IMR-90 (cell line): ENCODE measurements around the gene DUSP7. TPM values are rescaled to one million over a fixed set of nuclear protein-coding genes. Genes with fewer than 3 reads are reported as not detected.

Source experiments
- ATAC-seq: fragments of 200-7000 bp; cut with Tn5 transposase; 2 replicates; pipeline ENCODE4 v1.9.1; 2020; ENCODE audit warnings: low read depth, mild to moderate bottlenecking, moderate library complexity
- BruUV-seq: library from RNA; stranded (reverse); fragments of 400-500 nt; replicated peaks from 2 replicates; lab custom pipeline; 2021; lab: Mats Ljungman, UMichigan
- CTCF ChIA-PET: fragments of 300-600 bp; formaldehyde crosslinking; extraction: SDS; loops from one replicate; lab custom pipeline; 2021; ENCODE audit warnings: antibody characterized with exemption; lab: Yijun Ruan, JAX
- POLR2A ChIA-PET: fragments of 300-600 bp; sonication (Branson Sonifier 250); formaldehyde crosslinking; loops from one replicate; lab custom pipeline; 2022; ENCODE audit warnings: antibody characterized with exemption; ENCODE audit not compliant: unreplicated experiment; lab: Charles Lee
- DNase-seq: peaks from one replicate; pipeline ENCODE4 v3.0.0; 2013
- H2AFZ ChIP-seq: replicated peaks from 2 replicates; pipeline ENCODE3; 2013; ENCODE audit warnings: low read length, mild to moderate bottlenecking; ENCODE audit not compliant: poor library complexity
- H2AK5ac ChIP-seq: 2 replicates; pipeline ENCODE4 v1.6.1; 2013; ENCODE audit warnings: low read depth, low read length, inconsistent platforms
- H2AK9ac ChIP-seq: replicated peaks from 2 replicates; pipeline ENCODE3; 2013; ENCODE audit warnings: mild to moderate bottlenecking, low read depth, low read length, moderate library complexity; ENCODE audit not compliant: poor library complexity
- H2BK120ac ChIP-seq: 2 replicates; pipeline ENCODE4 v1.6.1; 2013; ENCODE audit warnings: low read depth, low read length, inconsistent platforms
- H2BK15ac ChIP-seq: 3 replicates; pipeline ENCODE4 v1.6.1; 2013; ENCODE audit warnings: low read depth, low read length, inconsistent platforms
- H2BK20ac ChIP-seq: 2 replicates; pipeline ENCODE4 v1.6.1; 2013; ENCODE audit warnings: low read depth, mild to moderate bottlenecking, inconsistent platforms, low read length, moderate library complexity
- H2BK5ac ChIP-seq: 2 replicates; pipeline ENCODE4 v1.6.1; 2013; ENCODE audit warnings: mild to moderate bottlenecking, low read depth, low read length, inconsistent platforms; ENCODE audit not compliant: poor library complexity, severe bottlenecking
- H3K14ac ChIP-seq: replicated peaks from 2 replicates; pipeline ENCODE4 v1.6.1; 2013; ENCODE audit warnings: low read depth, low read length, inconsistent platforms
- H3K18ac ChIP-seq: 2 replicates; pipeline ENCODE4 v1.6.1; 2013; ENCODE audit warnings: low read depth, low read length, control low read depth
- H3K23ac ChIP-seq: 2 replicates; pipeline ENCODE4 v1.6.1; 2013; ENCODE audit warnings: low read depth, low read length, inconsistent platforms
- H3K27ac ChIP-seq: 2 replicates; pipeline ENCODE4 v1.5.1; 2013; ENCODE audit warnings: mild to moderate bottlenecking, control low read depth, low read length; ENCODE audit not compliant: insufficient read depth
- H3K27me3 ChIP-seq: 2 replicates; pipeline ENCODE4 v1.6.1; 2013; ENCODE audit warnings: low read length; ENCODE audit not compliant: control insufficient read depth, insufficient read depth
- H3K36me3 ChIP-seq: 2 replicates; pipeline ENCODE4 v1.6.1; 2013; ENCODE audit warnings: low read length, mixed read lengths; ENCODE audit not compliant: control insufficient read depth, insufficient read depth
- H3K4ac ChIP-seq: 2 replicates; pipeline ENCODE4 v1.6.1; 2013; ENCODE audit warnings: low read depth, low read length, inconsistent platforms
- H3K4me1 ChIP-seq: 2 replicates; pipeline ENCODE4 v1.6.1; 2013; ENCODE audit warnings: low read length, mixed read lengths; ENCODE audit not compliant: control insufficient read depth, insufficient read depth
- H3K4me2 ChIP-seq: 2 replicates; pipeline ENCODE4 v1.6.1; 2013; ENCODE audit warnings: low read depth, mild to moderate bottlenecking, control low read depth, low read length, moderate library complexity
- H3K4me3 ChIP-seq: 2 replicates; pipeline ENCODE4 v1.5.1; 2013; ENCODE audit warnings: low read depth, mild to moderate bottlenecking, control low read depth, low read length, moderate library complexity; ENCODE audit not compliant: insufficient read depth
- H3K56ac ChIP-seq: 2 replicates; pipeline ENCODE4 v1.6.1; 2013; ENCODE audit warnings: low read length, inconsistent platforms; ENCODE audit not compliant: insufficient read depth; ENCODE audit errors: extremely low read depth
- H3K79me1 ChIP-seq, 2 experiments: 2 replicates each; pipeline ENCODE4 v1.6.1; 2013; ENCODE audit warnings: low read length in 2 of 2, inconsistent platforms in 1 of 2, low read depth in 1 of 2
- H3K9ac ChIP-seq: 2 replicates; pipeline ENCODE4 v1.6.1; 2013; ENCODE audit warnings: low read depth, low read length, control low read depth
- H3K9me1 ChIP-seq: 2 replicates; pipeline ENCODE4 v1.6.1; 2013; ENCODE audit warnings: low read length, inconsistent platforms; ENCODE audit not compliant: insufficient read depth
- H3K9me3 ChIP-seq: 2 replicates; pipeline ENCODE4 v1.6.1; 2013; ENCODE audit warnings: low read length; ENCODE audit not compliant: control insufficient read depth, insufficient read depth
- H4K20me1 ChIP-seq: 2 replicates; pipeline ENCODE4 v1.6.1; 2013; ENCODE audit warnings: low read length, inconsistent platforms; ENCODE audit not compliant: insufficient read depth
- H4K5ac ChIP-seq: 2 replicates; pipeline ENCODE4 v1.6.1; 2013; ENCODE audit warnings: mild to moderate bottlenecking, low read depth, low read length, control low read depth
- H4K8ac ChIP-seq, 2 experiments: 2 replicates each; pipeline ENCODE4 v1.6.1; 2013; ENCODE audit warnings: low read depth in 2 of 2, low read length in 2 of 2, control low read depth in 1 of 2, inconsistent platforms in 1 of 2
- H4K91ac ChIP-seq: 2 replicates; pipeline ENCODE4 v1.6.1; 2013; ENCODE audit warnings: low read depth, low read length, inconsistent platforms; ENCODE audit not compliant: insufficient read depth
- BHLHE40 ChIP-seq: fragments of 150-350 bp; IDR thresholded peaks from 2 replicates; pipeline ENCODE4 v1.6.1; 2016; ENCODE audit warnings: mild to moderate bottlenecking, low read depth, low read length
- CEBPB ChIP-seq: IDR thresholded peaks from 2 replicates; pipeline ENCODE4 v1.6.1; 2012; ENCODE audit warnings: low read depth, low read length, improper control_type of control experiment
- CHD1 ChIP-seq: IDR thresholded peaks from 2 replicates; pipeline ENCODE4 v1.6.1; 2012; ENCODE audit warnings: low read depth, low read length, improper control_type of control experiment
- CTCF ChIP-seq: conservative IDR thresholded peaks from 2 replicates; pipeline ENCODE4 v1.5.1; 2012; ENCODE audit warnings: mild to moderate bottlenecking, low read depth, low read length, improper control_type of control experiment
- ELK1 ChIP-seq: fragments of 150-350 bp; IDR thresholded peaks from 2 replicates; pipeline ENCODE4 v1.6.1; 2016; ENCODE audit warnings: low read depth, mild to moderate bottlenecking, low read length, moderate library complexity, borderline replicate concordance
- FOS ChIP-seq: fragments of 150-350 bp; IDR thresholded peaks from 2 replicates; pipeline ENCODE4 v1.6.1; 2016; ENCODE audit warnings: low read depth, low read length
- MAFK ChIP-seq: IDR thresholded peaks from 2 replicates; pipeline ENCODE4 v1.6.1; 2012; ENCODE audit warnings: low read depth, low read length, improper control_type of control experiment
- MAZ ChIP-seq: IDR thresholded peaks from 2 replicates; pipeline ENCODE4 v1.6.1; 2012; ENCODE audit warnings: low read depth, mild to moderate bottlenecking, low read length, improper control_type of control experiment, moderate library complexity, borderline replicate concordance
- MXI1 ChIP-seq: IDR thresholded peaks from 2 replicates; pipeline ENCODE4 v1.6.1; 2012; ENCODE audit warnings: low read depth, mild to moderate bottlenecking, low read length, moderate library complexity, borderline replicate concordance
- NFE2L2 ChIP-seq: fragments of 150-350 bp; IDR thresholded peaks from 2 replicates; pipeline ENCODE4 v1.6.1; 2016; ENCODE audit warnings: low read depth, mild to moderate bottlenecking, low read length
- POLR2A ChIP-seq: IDR thresholded peaks from 2 replicates; pipeline ENCODE4 v1.6.1; 2012; ENCODE audit warnings: mild to moderate bottlenecking, low read depth, low read length
- RAD21 ChIP-seq: IDR thresholded peaks from 2 replicates; pipeline ENCODE4 v1.6.1; 2012; ENCODE audit warnings: low read length, improper control_type of control experiment
- RCOR1 ChIP-seq: IDR thresholded peaks from 2 replicates; pipeline ENCODE4 v1.6.1; 2012; ENCODE audit warnings: mild to moderate bottlenecking, low read length, improper control_type of control experiment; ENCODE audit not compliant: insufficient replicate concordance
- RFX5 ChIP-seq: IDR thresholded peaks from 2 replicates; pipeline ENCODE4 v1.8.0; 2012; ENCODE audit warnings: low read depth, mild to moderate bottlenecking, low read length, moderate library complexity
- USF2 ChIP-seq: fragments of 150-350 bp; IDR thresholded peaks from 2 replicates; pipeline ENCODE4 v1.6.1; 2017; ENCODE audit warnings: mild to moderate bottlenecking, antibody characterized with exemption, low read length, low read depth
- WGBS, 2 experiments: methylation state at CpG; one replicate each; pipeline versions ENCODE4 v1.1.5 to v1.1.7; 2013; ENCODE audit warnings: missing lambda C conversion rate in 2 of 2; ENCODE audit not compliant: insufficient read length in 1 of 2; ENCODE audit errors: extremely low coverage in 2 of 2; 5-methylcytosine and 5-hydroxymethylcytosine counted together
- dilution Hi-C: fragments of 300-500 bp; cut with HindIII; formaldehyde crosslinking; loops from one replicate; pipeline ENCODE4 v1.14.3; 2018; ENCODE audit warnings: low sequenced_read_pairs; ENCODE audit not compliant: unreplicated experiment
- in situ Hi-C: fragments of 300-500 bp; cut with MboI; formaldehyde crosslinking; loops from 3 replicates; pipeline ENCODE4 v1.14.3; 2019; ENCODE audit warnings: low sequenced_read_pairs, inconsistent platforms, mixed read lengths
- intact Hi-C: fragments of 100-400 bp; cut with micrococcal nuclease; formaldehyde crosslinking; loops from 2 replicates; pipeline ENCODE4 v1.10.0; 2022
- polyA plus RNA-seq, 3 experiments: library from polyadenylated mRNA; depleted of rRNA; stranded (reverse); fragments of >200 nt; gene quantifications; 2 replicates each; pipeline ENCODE4 v1.2.3, GENCODE V29; 2012; ENCODE audit warnings: low replicate concordance in 1 of 3
- total RNA-seq: library from RNA; depleted of rRNA; stranded (reverse); fragments of >200 nt; gene quantifications from 2 replicates; pipeline ENCODE4 v1.2.3, GENCODE V29; 2012

DUSP7 gene
- total and polyA plus RNA-seq, 2 of the 4 experiments (the other 2 are of a cell fraction): 9.3 to 24.0 TPM

GRCh38 chr3:52079958-52080357 is 23.6 kb upstream of the DUSP7 start:
- H3K27me3 ChIP-seq: no peaks in the 10 kb centered on the region
- no peak for ATAC-seq

More at GRCh38 chr3:52079958-52080357, 23.6 kb upstream of the DUSP7 start:
- Histone ChIP-seq H3K18ac (no peak overlapping the region), H3K36me3 (no peaks in the 10 kb centered on the region), H2BK5ac (no peak overlapping the region), H4K91ac (no peak overlapping the region), H3K14ac (no peak overlapping the region), H2AK5ac (no peak overlapping the region), H3K4ac (no peak overlapping the region), H3K79me1 (no peaks in the 10 kb centered on the region), H3K9ac (no peak overlapping the region), H2AFZ (peak overlapping the region; percentile 58), H3K4me1 (peaks cover 3% of the 10 kb centered on the region; the same call in 1 of the 2 replicates), H2BK15ac (no peak overlapping the region), H2AK9ac (no peak overlapping the region), H4K20me1 (no peaks in the 10 kb centered on the region), H4K8ac (no peak overlapping the region), H3K23ac (no peak overlapping the region), H3K27ac (no peak overlapping the region), H3K9me3 (no peaks in the 10 kb centered on the region), H3K56ac (no peak overlapping the region), H3K4me2 (no peak overlapping the region), H2BK20ac (no peak overlapping the region), H3K9me1 (peaks cover 3% of the 10 kb centered on the region; the same call in 1 of the 2 replicates), H3K4me3 (no peak overlapping the region), H4K5ac (no peak overlapping the region), H2BK120ac (no peak overlapping the region)
- ChIA-PET POLR2A (no interaction called here), CTCF (no interaction called here)
- no peak for DNase-seq
- no TSS peak for BruUV-seq
- TF ChIP-seq RAD21 (no peak), CTCF (no peak), MAFK (no peak), POLR2A (no peak), MAZ (no peak), NFE2L2 (no peak), RCOR1 (no peak), MXI1 (no peak), RFX5 (no peak), USF2 (no peak), CEBPB (no peak), BHLHE40 (no peak), FOS (no peak), CHD1 (no peak), ELK1 (no peak)
- WGBS, 2 experiments: no CpG with 5 or more reads among the region's 5 CpGs
- intact Hi-C loops: no loop called here
- in situ Hi-C loops: no loop called here
- dilution Hi-C loops: no loop called here
